BLaER1 (cell line): ENCODE measurements around the gene ANKMY1.

Experiments used
- H3K27ac ChIP-seq: shearing (Covaris generic); formaldehyde crosslinking; 2 replicates; pipeline ENCODE4 v1.8.1; 2022
- H3K27me3 ChIP-seq: shearing (Covaris generic); formaldehyde crosslinking; 2 replicates; pipeline ENCODE4 v1.8.1; 2022
- H3K36me3 ChIP-seq: shearing (Covaris generic); formaldehyde crosslinking; 2 replicates; pipeline ENCODE4 v1.8.1; 2022
- H3K4me1 ChIP-seq: shearing (Covaris generic); formaldehyde crosslinking; 2 replicates; pipeline ENCODE4 v1.8.1; 2022
- H3K4me2 ChIP-seq: shearing (Covaris generic); formaldehyde crosslinking; 2 replicates; pipeline ENCODE4 v1.8.1; 2022
- H3K4me3 ChIP-seq: shearing (Covaris generic); formaldehyde crosslinking; 2 replicates; pipeline ENCODE4 v1.8.1; 2022
- H3K9ac ChIP-seq: shearing (Covaris generic); formaldehyde crosslinking; 2 replicates; pipeline ENCODE4 v1.8.1; 2022
- H3K9me3 ChIP-seq: shearing (Covaris generic); formaldehyde crosslinking; 2 replicates; pipeline ENCODE4 v1.8.1; 2022
- H4K20me1 ChIP-seq: shearing (Covaris generic); formaldehyde crosslinking; 2 replicates; pipeline ENCODE4 v1.8.1; 2022
- Cebpa-rat ChIP-seq: shearing (Covaris generic); IDR thresholded peaks from 2 replicates; pipeline ENCODE4 v1.8.1; 2022

The ANKMY1 gene

GRCh38 chr2:240442891-240443715 is 114.7 kb downstream of the ANKMY1 start:
- H3K27me3 ChIP-seq: peaks cover 1% of the 10 kb centered on the region
- peaks cover 37% of the 10 kb centered on the region for H4K20me1 ChIP-seq
- H3K4me2 ChIP-seq: no peak overlapping the region
- peaks cover 1% of the 10 kb centered on the region; the same call in 1 of the 2 replicates for H3K4me1 ChIP-seq
- H3K9me3 ChIP-seq: no peaks in the 10 kb centered on the region
- no peak overlapping the region for H3K9ac ChIP-seq
- no peaks in the 10 kb centered on the region for H3K36me3 ChIP-seq
- H3K4me3 ChIP-seq: no peak overlapping the region
- no peak for TF ChIP-seq Cebpa-rat
- H3K27ac ChIP-seq: no peak overlapping the region

GRCh38 chr2:240441993-240442411 is 115.8 kb downstream of the ANKMY1 start:
- Histone ChIP-seq H3K4me3 (no peak overlapping the region), H4K20me1 (peaks cover 37% of the 10 kb centered on the region)
- TF ChIP-seq Cebpa-rat: no peak

GRCh38 chr2:240441326-240441992 is 116.3 kb downstream of the ANKMY1 start:
- H3K4me1 ChIP-seq: peaks cover 15% of the 10 kb centered on the region
- no peak for TF ChIP-seq Cebpa-rat
- no peak overlapping the region for H3K9ac ChIP-seq
- H3K4me3 ChIP-seq: no peak overlapping the region
- peaks cover 37% of the 10 kb centered on the region for H4K20me1 ChIP-seq
- no peak overlapping the region for H3K27ac ChIP-seq
- H3K9me3 ChIP-seq: no peaks in the 10 kb centered on the region
- H3K36me3 ChIP-seq: no peaks in the 10 kb centered on the region
- H3K4me2 ChIP-seq: no peak overlapping the region
- H3K27me3 ChIP-seq: peaks cover 18% of the 10 kb centered on the region

More at GRCh38 chr2:240441993-240442411, 115.8 kb downstream of the ANKMY1 start:
- no peak overlapping the region for H3K9ac ChIP-seq
- H3K36me3 ChIP-seq: no peaks in the 10 kb centered on the region
- H3K27me3 ChIP-seq: peaks cover 12% of the 10 kb centered on the region
- no peak overlapping the region for H3K27ac ChIP-seq
- peaks cover 9% of the 10 kb centered on the region for H3K4me1 ChIP-seq
- no peaks in the 10 kb centered on the region for H3K9me3 ChIP-seq
- H3K4me2 ChIP-seq: no peak overlapping the region

GRCh38 chr2:240440704-240441320 is 117.0 kb downstream of the ANKMY1 start:
- Histone ChIP-seq H4K20me1 (peaks cover 37% of the 10 kb centered on the region), H3K27me3 (peaks cover 24% of the 10 kb centered on the region), H3K9me3 (no peaks in the 10 kb centered on the region), H3K27ac (no peak overlapping the region), H3K4me1 (peaks cover 19% of the 10 kb centered on the region), H3K4me2 (no peak overlapping the region), H3K9ac (no peak overlapping the region), H3K36me3 (no peaks in the 10 kb centered on the region), H3K4me3 (no peak overlapping the region)
- TF ChIP-seq Cebpa-rat: no peak

GRCh38 chr2:240440251-240440650 is 117.5 kb downstream of the ANKMY1 start:
- H3K27me3 ChIP-seq: peaks cover 27% of the 10 kb centered on the region
- H3K36me3 ChIP-seq: no peaks in the 10 kb centered on the region
- peaks cover 35% of the 10 kb centered on the region for H4K20me1 ChIP-seq
- H3K9me3 ChIP-seq: no peaks in the 10 kb centered on the region
- H3K27ac ChIP-seq: no peak overlapping the region
- no peak for TF ChIP-seq Cebpa-rat
- no peak overlapping the region for H3K4me2 ChIP-seq
- H3K4me3 ChIP-seq: no peak overlapping the region
- H3K4me1 ChIP-seq: peaks cover 19% of the 10 kb centered on the region
- H3K9ac ChIP-seq: no peak overlapping the region

- Histone ChIP-seq H3K9me3 (no peaks in the 10 kb centered on the region), H3K27me3 (peaks cover 27% of the 10 kb centered on the region), H3K4me2 (no peak overlapping the region), H3K27ac (no peak overlapping the region), H3K4me1 (peaks cover 21% of the 10 kb centered on the region), H3K9ac (peak overlapping the region; percentile 19; the same call in 1 of the 2 replicates), H3K4me3 (no peak overlapping the region), H3K36me3 (no peaks in the 10 kb centered on the region), H4K20me1 (peaks cover 30% of the 10 kb centered on the region)
- TF ChIP-seq Cebpa-rat: no peak
Observed at GRCh38 chr2:240439698-240440151, 118.1 kb downstream of the ANKMY1 start.

- no peak for TF ChIP-seq Cebpa-rat
- Histone ChIP-seq H3K4me1 (peaks cover 27% of the 10 kb centered on the region), H3K27me3 (peaks cover 27% of the 10 kb centered on the region), H3K4me3 (no peak overlapping the region), H4K20me1 (peaks cover 26% of the 10 kb centered on the region), H3K36me3 (no peaks in the 10 kb centered on the region), H3K4me2 (no peak overlapping the region), H3K9ac (peak overlapping the region; percentile 19; the same call in 1 of the 2 replicates), H3K9me3 (no peaks in the 10 kb centered on the region), H3K27ac (0 out of 2 replicates have a peak overlapping the region, but pooled peaks have one; percentile 18)
Observed at GRCh38 chr2:240438810-240439697, 118.7 kb downstream of the ANKMY1 start.

GRCh38 chr2:240437861-240438809 is 119.7 kb downstream of the ANKMY1 start:
- no peak for TF ChIP-seq Cebpa-rat
- H3K4me2 ChIP-seq: no peak overlapping the region; the same call in 1 of the 2 replicates
- peaks cover 26% of the 10 kb centered on the region for H4K20me1 ChIP-seq
- no peaks in the 10 kb centered on the region for H3K36me3 ChIP-seq
- H3K9ac ChIP-seq: no peak overlapping the region
- H3K4me1 ChIP-seq: peaks cover 32% of the 10 kb centered on the region
- H3K4me3 ChIP-seq: no peak overlapping the region
- H3K27me3 ChIP-seq: peaks cover 27% of the 10 kb centered on the region
- H3K9me3 ChIP-seq: no peaks in the 10 kb centered on the region
- 0 out of 2 replicates have a peak overlapping the region, but pooled peaks have one; percentile 18 for H3K27ac ChIP-seq
